GM12878 (cell line): ENCODE results near the gene CD79A. TPM values are rescaled to one million over a fixed set of nuclear protein-coding genes. Genes with fewer than 3 reads are reported as not detected.

Source experiments
- BCLAF1 ChIP-seq: fragments of 450-650 bp; IDR thresholded peaks from 2 replicates; pipeline ENCODE4 v1.6.1; 2017; ENCODE audit warnings: antibody characterized with exemption, mild to moderate bottlenecking, moderate library complexity
- CBX5 ChIP-seq: sonication (generic); IDR thresholded peaks from 2 replicates; pipeline ENCODE4 v1.6.1; 2016; ENCODE audit warnings: low read depth, moderate library complexity, mild to moderate bottlenecking, inconsistent platforms
- FOS ChIP-seq: IDR thresholded peaks from 3 replicates; pipeline ENCODE4 v1.6.1; 2011; ENCODE audit warnings: borderline replicate concordance; ENCODE audit not compliant: insufficient read length; ENCODE audit errors: extremely low read depth
- FOXK2 ChIP-seq: fragments of 450-650 bp; IDR thresholded peaks from 2 replicates; pipeline ENCODE4 v1.6.1; 2017; ENCODE audit warnings: mild to moderate bottlenecking, moderate library complexity
- HDGF ChIP-seq: fragments of 450-650 bp; IDR thresholded peaks from 2 replicates; pipeline ENCODE4 v1.6.1; 2016; ENCODE audit warnings: antibody characterized with exemption
- MTA2 ChIP-seq: fragments of 450-650 bp; IDR thresholded peaks from 2 replicates; pipeline ENCODE4 v1.6.1; 2016; ENCODE audit warnings: low read depth, mild to moderate bottlenecking, moderate library complexity
- NKRF ChIP-seq: fragments of 450-650 bp; conservative IDR thresholded peaks from 2 replicates; pipeline ENCODE4 v1.6.1; 2017; ENCODE audit warnings: mild to moderate bottlenecking, moderate library complexity
- PAX5 ChIP-seq: IDR thresholded peaks from 2 replicates; pipeline ENCODE4 v1.6.1; 2011; ENCODE audit warnings: low read depth, low read length, borderline replicate concordance
- PAX8 ChIP-seq: fragments of 450-650 bp; IDR thresholded peaks from 2 replicates; pipeline ENCODE4 v1.6.1; 2017; ENCODE audit warnings: mild to moderate bottlenecking, moderate library complexity
- POLR2A ChIP-seq: IDR thresholded peaks from 2 replicates; pipeline ENCODE4 v1.6.1; 2011; ENCODE audit warnings: low read depth, mild to moderate bottlenecking, low read length
- RAD21 ChIP-seq: IDR thresholded peaks from 2 replicates; pipeline ENCODE4 v1.6.1; 2011; ENCODE audit warnings: mild to moderate bottlenecking, low read depth, low read length, moderate library complexity; ENCODE audit not compliant: insufficient read depth
- RB1 ChIP-seq: fragments of 450-650 bp; formaldehyde crosslinking; IDR thresholded peaks from 2 replicates; pipeline ENCODE4 v1.6.1; 2017; ENCODE audit warnings: mild to moderate bottlenecking, borderline replicate concordance
- TAF1 ChIP-seq: IDR thresholded peaks from 2 replicates; pipeline ENCODE4 v1.6.1; 2011; ENCODE audit warnings: mild to moderate bottlenecking, low read depth, low read length, borderline replicate concordance
- YY1 ChIP-seq: IDR thresholded peaks from 2 replicates; pipeline ENCODE4 v1.6.1; 2011; ENCODE audit warnings: low read depth, mild to moderate bottlenecking, low read length
- ZNF274 ChIP-seq: IDR thresholded peaks from one replicate; pipeline ENCODE4 v1.8.0; 2011; ENCODE audit not compliant: insufficient read length, insufficient read depth
- polyA plus RNA-seq, 11 experiments: library from polyadenylated mRNA; depleted of rRNA in 4 of 11; unstranded in 6 of 11; stranded (reverse) in 5 of 11; fragments of >200 nt; fragmentation: Nextera tagmentation in 4 of 11; fragmentation: Illumina TruSeq in 1 of 11; extraction: Ambion mirVana in 4 of 11; extraction: Trizol in 1 of 11; gene quantifications; 1 replicate in 1 of 11; 2 replicates in 10 of 11; pipeline versions ENCODE4 v1.2.1 to v1.2.3, GENCODE V29; 2011 to 2016; ENCODE audit warnings: inconsistent platforms in 2 of 11, missing spikeins in 2 of 11, low read depth in 1 of 11
- total RNA-seq, 4 experiments: library from RNA; depleted of rRNA in 3 of 4; stranded (reverse); fragments of >200 nt in 3 of 4; fragmentation: Illumina TruSeq in 1 of 4; extraction: Trizol in 1 of 4; gene quantifications; 2 replicates each; pipeline versions ENCODE4 v1.2.1 to v1.2.3, GENCODE V29; 2013 to 2021
- TF ChIP-seq, protein P1 (sequence below): fragments of 450-650 bp; IDR thresholded peaks from 2 replicates; pipeline ENCODE4 v1.6.1; 2017; ENCODE audit warnings: low read depth, mild to moderate bottlenecking, moderate library complexity
- TF ChIP-seq, protein P2 (sequence below): fragments of 450-650 bp; IDR thresholded peaks from 2 replicates; pipeline ENCODE4 v1.6.1; 2017; ENCODE audit warnings: mild to moderate bottlenecking, moderate library complexity

CD79A gene
- total and polyA plus RNA-seq, 10 of the 15 experiments (the other 5 are each of a cell fraction or from before 2014, with no cell fraction given): 38.8 to 414 (median 282) TPM

DNA sequence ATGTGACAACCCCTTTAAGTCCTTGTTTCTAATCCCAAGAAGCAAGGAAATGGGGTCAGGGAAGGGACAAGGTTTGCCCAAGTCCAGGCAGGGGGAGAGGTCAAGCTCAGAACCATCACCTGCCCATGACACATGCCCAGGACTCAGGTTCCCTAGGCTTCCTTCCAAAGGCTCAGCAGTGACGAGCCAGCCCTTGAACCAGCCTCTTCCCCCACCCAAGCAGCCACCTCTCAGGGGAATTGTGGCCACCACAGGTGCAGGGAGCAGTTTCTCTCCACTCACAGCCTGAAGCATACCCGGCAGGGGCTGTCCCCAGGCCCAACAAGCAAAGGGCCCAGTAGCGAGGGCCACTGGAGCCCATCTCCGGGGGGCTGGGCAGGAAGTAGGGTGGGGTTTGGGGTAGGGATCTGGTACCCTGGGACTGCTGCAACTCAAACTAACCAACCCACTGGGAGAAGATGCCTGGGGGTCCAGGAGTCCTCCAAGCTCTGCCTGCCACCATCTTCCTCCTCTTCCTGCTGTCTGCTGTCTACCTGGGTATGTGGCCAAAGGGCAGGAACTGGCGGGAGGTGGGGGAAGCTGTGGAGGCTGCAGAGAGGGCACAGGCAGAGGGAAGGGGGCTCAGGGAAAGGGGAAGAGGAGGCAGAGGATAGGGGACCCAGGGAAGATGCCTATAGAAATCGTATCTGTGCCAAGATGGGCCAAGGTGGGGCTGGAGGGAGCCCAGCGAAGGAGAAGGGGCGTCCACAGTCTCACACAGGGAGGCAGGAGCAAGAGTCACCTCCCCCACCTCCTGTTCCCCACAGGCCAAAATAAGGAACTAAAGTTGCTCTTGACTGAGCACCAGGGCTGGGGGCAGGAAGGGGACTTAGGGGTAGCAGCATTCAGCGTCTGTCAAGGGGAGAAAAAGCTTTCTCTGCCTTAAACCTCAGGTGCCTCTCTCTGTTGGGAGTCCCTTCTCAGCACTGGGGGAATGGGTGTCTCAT is at the start of gene CD79A (continued):
- TF ChIP-seq PAX5 (peak; percentile 95), FOXK2 (no peak), FOS (no peak), BCLAF1 (no peak), POLR2A (peak; percentile 80), TAF1 (peak; percentile 50; the same call in 1 of the 2 replicates), MTA2 (peak; percentile 78; the same call in 1 of the 2 replicates), ZNF274 (no peak), PAX8 (no peak), RAD21 (no peak; the same call in 1 of the 2 replicates), CBX5 (0 out of 2 replicates have a peak, but pooled peaks have one; percentile 58), YY1 (0 out of 2 replicates have a peak, but pooled peaks have one; percentile 32), RB1 (peak; percentile 75), NKRF (0 out of 2 replicates have a peak, but pooled peaks have one; percentile 20), HDGF (peak; percentile 59; the same call in 1 of the 2 replicates)
- TF ChIP-seq, protein P1, sequence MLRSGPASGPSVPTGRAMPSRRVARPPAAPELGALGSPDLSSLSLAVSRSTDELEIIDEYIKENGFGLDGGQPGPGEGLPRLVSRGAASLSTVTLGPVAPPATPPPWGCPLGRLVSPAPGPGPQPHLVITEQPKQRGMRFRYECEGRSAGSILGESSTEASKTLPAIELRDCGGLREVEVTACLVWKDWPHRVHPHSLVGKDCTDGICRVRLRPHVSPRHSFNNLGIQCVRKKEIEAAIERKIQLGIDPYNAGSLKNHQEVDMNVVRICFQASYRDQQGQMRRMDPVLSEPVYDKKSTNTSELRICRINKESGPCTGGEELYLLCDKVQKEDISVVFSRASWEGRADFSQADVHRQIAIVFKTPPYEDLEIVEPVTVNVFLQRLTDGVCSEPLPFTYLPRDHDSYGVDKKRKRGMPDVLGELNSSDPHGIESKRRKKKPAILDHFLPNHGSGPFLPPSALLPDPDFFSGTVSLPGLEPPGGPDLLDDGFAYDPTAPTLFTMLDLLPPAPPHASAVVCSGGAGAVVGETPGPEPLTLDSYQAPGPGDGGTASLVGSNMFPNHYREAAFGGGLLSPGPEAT: peak; percentile 85
- TF ChIP-seq, protein P2, sequence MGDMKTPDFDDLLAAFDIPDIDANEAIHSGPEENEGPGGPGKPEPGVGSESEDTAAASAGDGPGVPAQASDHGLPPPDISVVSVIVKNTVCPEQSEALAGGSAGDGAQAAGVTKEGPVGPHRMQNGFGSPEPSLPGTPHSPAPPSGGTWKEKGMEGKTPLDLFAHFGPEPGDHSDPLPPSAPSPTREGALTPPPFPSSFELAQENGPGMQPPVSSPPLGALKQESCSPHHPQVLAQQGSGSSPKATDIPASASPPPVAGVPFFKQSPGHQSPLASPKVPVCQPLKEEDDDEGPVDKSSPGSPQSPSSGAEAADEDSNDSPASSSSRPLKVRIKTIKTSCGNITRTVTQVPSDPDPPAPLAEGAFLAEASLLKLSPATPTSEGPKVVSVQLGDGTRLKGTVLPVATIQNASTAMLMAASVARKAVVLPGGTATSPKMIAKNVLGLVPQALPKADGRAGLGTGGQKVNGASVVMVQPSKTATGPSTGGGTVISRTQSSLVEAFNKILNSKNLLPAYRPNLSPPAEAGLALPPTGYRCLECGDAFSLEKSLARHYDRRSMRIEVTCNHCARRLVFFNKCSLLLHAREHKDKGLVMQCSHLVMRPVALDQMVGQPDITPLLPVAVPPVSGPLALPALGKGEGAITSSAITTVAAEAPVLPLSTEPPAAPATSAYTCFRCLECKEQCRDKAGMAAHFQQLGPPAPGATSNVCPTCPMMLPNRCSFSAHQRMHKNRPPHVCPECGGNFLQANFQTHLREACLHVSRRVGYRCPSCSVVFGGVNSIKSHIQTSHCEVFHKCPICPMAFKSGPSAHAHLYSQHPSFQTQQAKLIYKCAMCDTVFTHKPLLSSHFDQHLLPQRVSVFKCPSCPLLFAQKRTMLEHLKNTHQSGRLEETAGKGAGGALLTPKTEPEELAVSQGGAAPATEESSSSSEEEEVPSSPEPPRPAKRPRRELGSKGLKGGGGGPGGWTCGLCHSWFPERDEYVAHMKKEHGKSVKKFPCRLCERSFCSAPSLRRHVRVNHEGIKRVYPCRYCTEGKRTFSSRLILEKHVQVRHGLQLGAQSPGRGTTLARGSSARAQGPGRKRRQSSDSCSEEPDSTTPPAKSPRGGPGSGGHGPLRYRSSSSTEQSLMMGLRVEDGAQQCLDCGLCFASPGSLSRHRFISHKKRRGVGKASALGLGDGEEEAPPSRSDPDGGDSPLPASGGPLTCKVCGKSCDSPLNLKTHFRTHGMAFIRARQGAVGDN: peak; percentile 65
